ENCODE measurements around the gene SMAD9. TPM values are rescaled to one million over a fixed set of nuclear protein-coding genes. Genes with fewer than 3 reads are reported as not detected.

Gene SMAD9
- total and polyA plus RNA-seq, 9 of the 15 experiments (the other 6 are each of a cell fraction or from before 2014, with no cell fraction given), result 0.02 to 0.08 (median 0.03) TPM; not detected in 4

GRCh38 chr13:36847606-36848005 is 72.4 kb downstream of the SMAD9 start:
- H3K79me2 ChIP-seq (ENCODE audit: control insufficient read depth, insufficient read depth, low read length), result no peaks in the 10 kb centered on the region
- ATAC-seq, result no peak
- ChIA-PET POLR2A (interaction anchor here (0.6 kb wide), 1 partner anchor 18 kb away, joined by 3 read pairs; no protein-coding TSS in a partner anchor), CTCF (ENCODE audit: low intra/inter-chr PET ratio) (interaction anchor here (1.4 kb wide), 1 partner anchor 134 kb away, joined by 5 read pairs; no protein-coding TSS in a partner anchor)
- no TSS peak for BruUV-seq (replicated peaks)
- no peaks in the 10 kb centered on the region for H3K27me3 ChIP-seq (ENCODE audit: control insufficient read depth in 2 of 2, insufficient read depth in 2 of 2, low read length in 2 of 2)
- H3K9me1 ChIP-seq (ENCODE audit: control insufficient read depth, insufficient read depth, low read length), result no peaks in the 10 kb centered on the region
- no peak for FAIRE-seq
- H3K4me1 ChIP-seq (replicated peaks in 1 of 2; ENCODE audit: control insufficient read depth in 2 of 2, insufficient read depth in 2 of 2, low read length in 2 of 2), result no peaks in the 10 kb centered on the region
- no peak overlapping the region for H2AFZ ChIP-seq (ENCODE audit: low read depth, low read length)
- H3K4me3 ChIP-seq, result no peak overlapping the region
- no peak overlapping the region for H3K9ac ChIP-seq (ENCODE audit: insufficient read depth in 1 of 2, low read depth in 2 of 2, low read length in 2 of 2)
- no peak for DNase-seq (ENCODE audit: extremely low read depth in 1 of 4, low spot score in 3 of 4)
- 25% methylated on average over 9 of the region's 9 CpGs for WGBS (ENCODE audit: insufficient coverage, low coverage, missing lambda C conversion rate)
- H4K20me1 ChIP-seq (replicated peaks; ENCODE audit: control insufficient read depth, insufficient read depth, low read length), result no peaks in the 10 kb centered on the region
- H3K27ac ChIP-seq (ENCODE audit: extremely low read depth, low read depth, low read length), result no peak overlapping the region
- no peak for TF ChIP-seq NR2C1 (IDR thresholded peaks at IDR 0.05)
- TF ChIP-seq NR2C1 (tag; IDR thresholded peaks at IDR 0.05), result no peak
- no peak for TF ChIP-seq KAT2B (IDR thresholded peaks at IDR 0.05; ENCODE audit: low read depth, low read length)
- TF ChIP-seq ZNF57 (CRISPR knock-in tag; IDR thresholded peaks at IDR 0.05), result no peak
- no peak overlapping the region for H3K4me2 ChIP-seq (ENCODE audit: insufficient read depth, low read length)
- in situ Hi-C loops (cut with MboI), result loop anchor here (25.0 kb wide), 1 partner anchor 435 kb away; no protein-coding TSS in a partner anchor
- H3K9me3 ChIP-seq (replicated peaks; ENCODE audit: control insufficient read depth, insufficient read depth, low read depth, low read length), result no peaks in the 10 kb centered on the region
- intact Hi-C loops (cut with micrococcal nuclease), result loop anchor here (10.0 kb wide), 1 partner anchor 423 kb away; no protein-coding TSS in a partner anchor
- no peaks in the 10 kb centered on the region for H3K36me3 ChIP-seq (ENCODE audit: control insufficient read depth, insufficient read depth, low read length)

- DNase-seq (ENCODE audit: extremely low read depth in 1 of 4, low spot score in 3 of 4), result no peak
- no peaks in the 10 kb centered on the region for H4K20me1 ChIP-seq (replicated peaks; ENCODE audit: control insufficient read depth, insufficient read depth, low read length)
- intact Hi-C loops (cut with micrococcal nuclease) (loop anchor here (10.0 kb wide), 1 partner anchor 417 kb away; no protein-coding TSS in a partner anchor), in situ Hi-C loops (cut with MboI) (loop anchor here (25.0 kb wide), 1 partner anchor 429 kb away; no protein-coding TSS in a partner anchor)
- 43% methylated on average over 5 of the region's 5 CpGs for WGBS (ENCODE audit: insufficient coverage, low coverage, missing lambda C conversion rate)
- ChIA-PET CTCF (ENCODE audit: low intra/inter-chr PET ratio) (interaction anchor here (0.6 to 1.7 kb wide), 2 partner anchors 417 to 559 kb away, joined by 3 to 8 read pairs; no protein-coding TSS in a partner anchor), POLR2A (interaction anchor here (0.6 to 1.3 kb wide), 3 partner anchors 13 to 370 kb away, joined by 3 to 5 read pairs (median 3); no protein-coding TSS in a partner anchor)
- no peak overlapping the region for H3K9ac ChIP-seq (ENCODE audit: insufficient read depth in 1 of 2, low read depth in 2 of 2, low read length in 2 of 2)
- H3K27ac ChIP-seq (ENCODE audit: extremely low read depth, low read depth, low read length), result no peak overlapping the region
- H3K4me3 ChIP-seq, result no peak overlapping the region
- no peaks in the 10 kb centered on the region for H3K9me3 ChIP-seq (replicated peaks; ENCODE audit: control insufficient read depth, insufficient read depth, low read depth, low read length)
- no peaks in the 10 kb centered on the region for H3K9me1 ChIP-seq (ENCODE audit: control insufficient read depth, insufficient read depth, low read length)
- H3K4me1 ChIP-seq (replicated peaks in 1 of 2; ENCODE audit: control insufficient read depth in 2 of 2, insufficient read depth in 2 of 2, low read length in 2 of 2), result no peaks in the 10 kb centered on the region
- no TSS peak for BruUV-seq (replicated peaks)
- no peaks in the 10 kb centered on the region for H3K27me3 ChIP-seq (ENCODE audit: control insufficient read depth in 2 of 2, insufficient read depth in 2 of 2, low read length in 2 of 2)
- H3K79me2 ChIP-seq (ENCODE audit: control insufficient read depth, insufficient read depth, low read length), result no peaks in the 10 kb centered on the region
- no peak overlapping the region for H3K4me2 ChIP-seq (ENCODE audit: insufficient read depth, low read length)
- no peaks in the 10 kb centered on the region for H3K36me3 ChIP-seq (ENCODE audit: control insufficient read depth, insufficient read depth, low read length)
- ATAC-seq, result 0 out of 3 replicates have a peak, but pooled peaks have one; percentile 42
- FAIRE-seq, result no peak
- H2AFZ ChIP-seq (ENCODE audit: low read depth, low read length), result no peak overlapping the region
- no peak for TF ChIP-seq MYBL2 (IDR thresholded peaks at IDR 0.05; ENCODE audit: low read depth)
- no peak for TF ChIP-seq MYBL2 (CRISPR knock-in tag; IDR thresholded peaks at IDR 0.05; ENCODE audit: borderline replicate concordance)
- peak in 1 of 2 experiments; percentile 35; a peak in 1 of 4 replicates for TF ChIP-seq RAD21 (CRISPR knock-in tag; conservative IDR thresholded peaks at IDR 0.05 in 1 of 2, IDR thresholded peaks at IDR 0.05 in 1 of 2)
- no peak for TF ChIP-seq DIDO1 (tag; IDR thresholded peaks at IDR 0.05; ENCODE audit: low read depth)
Measured at GRCh38 chr13:36841391-36841790, 78.6 kb downstream of the SMAD9 start.

Measured in K562 (cell line).